Thoracic aorta (tissue), 2 donors: ENCODE data around the gene SDHD. TPM values are rescaled to one million over a fixed set of nuclear protein-coding genes. Genes with fewer than 3 reads are reported as not detected.

Source experiments
- ATAC-seq: fragments of 150-250 bp; one replicate; pipeline ENCODE4 v1.8.0; 2017; ENCODE audit warnings: low read depth; ENCODE audit not compliant: insufficient number of reproducible peaks, low FRiP score
- DNase-seq: peaks from one replicate; pipeline ENCODE4 v3.0.0-alpha.2; 2020; ENCODE audit warnings: low spot score
- H3K27ac ChIP-seq, 2 donors: fragments of 200-600 bp; sonication (generic); 1 replicate in 1 of 2; 2 replicates in 1 of 2; pipeline ENCODE4 v1.5.1; 2016; ENCODE audit warnings: mild to moderate bottlenecking in 2 of 2, moderate library complexity in 2 of 2
- H3K27me3 ChIP-seq: fragments of 200-600 bp; sonication (generic); replicated peaks from 2 replicates; pipeline ENCODE4 v1.6.0; 2016; ENCODE audit warnings: mild to moderate bottlenecking; ENCODE audit not compliant: insufficient read depth
- H3K36me3 ChIP-seq: fragments of 200-600 bp; sonication (generic); one replicate; pipeline ENCODE4 v1.5.1; 2016
- H3K4me1 ChIP-seq, 2 donors: fragments of 200-600 bp; sonication (generic); 1 replicate in 1 of 2; 2 replicates in 1 of 2; pipeline versions ENCODE4 v1.5.1 to v1.6.0; 2016; ENCODE audit warnings: low read depth in 2 of 2, mild to moderate bottlenecking in 1 of 2; ENCODE audit not compliant: control insufficient read depth in 1 of 2
- H3K4me3 ChIP-seq: fragments of 200-600 bp; sonication (generic); 2 replicates; pipeline ENCODE4 v1.5.1; 2016; ENCODE audit warnings: mild to moderate bottlenecking
- H3K9me3 ChIP-seq: fragments of 200-600 bp; sonication (generic); 2 replicates; pipeline ENCODE4 v1.5.1; 2016
- total RNA-seq, 2 donors: library from RNA; depleted of rRNA; stranded (reverse); fragments of >200 nt; gene quantifications; one replicate each; pipeline versions ENCODE4 v1.1.0 to v1.2.3, GENCODE V29; 2016
- TF ChIP-seq, protein P1 (sequence below): fragments of 200-600 bp; sonication (generic); IDR thresholded peaks from one replicate; pipeline ENCODE4 v1.5.1; 2019; ENCODE audit warnings: antibody characterized with exemption

The SDHD gene
- total RNA-seq, 2 donors from 2014 or later, result 41.8 to 96.4 TPM

- H3K4me1 ChIP-seq, result no peaks in the 10 kb centered on the region
- H3K9me3 ChIP-seq, result no peaks in the 10 kb centered on the region
- ATAC-seq (no peak), DNase-seq (no peak)
- TF ChIP-seq, protein P1, sequence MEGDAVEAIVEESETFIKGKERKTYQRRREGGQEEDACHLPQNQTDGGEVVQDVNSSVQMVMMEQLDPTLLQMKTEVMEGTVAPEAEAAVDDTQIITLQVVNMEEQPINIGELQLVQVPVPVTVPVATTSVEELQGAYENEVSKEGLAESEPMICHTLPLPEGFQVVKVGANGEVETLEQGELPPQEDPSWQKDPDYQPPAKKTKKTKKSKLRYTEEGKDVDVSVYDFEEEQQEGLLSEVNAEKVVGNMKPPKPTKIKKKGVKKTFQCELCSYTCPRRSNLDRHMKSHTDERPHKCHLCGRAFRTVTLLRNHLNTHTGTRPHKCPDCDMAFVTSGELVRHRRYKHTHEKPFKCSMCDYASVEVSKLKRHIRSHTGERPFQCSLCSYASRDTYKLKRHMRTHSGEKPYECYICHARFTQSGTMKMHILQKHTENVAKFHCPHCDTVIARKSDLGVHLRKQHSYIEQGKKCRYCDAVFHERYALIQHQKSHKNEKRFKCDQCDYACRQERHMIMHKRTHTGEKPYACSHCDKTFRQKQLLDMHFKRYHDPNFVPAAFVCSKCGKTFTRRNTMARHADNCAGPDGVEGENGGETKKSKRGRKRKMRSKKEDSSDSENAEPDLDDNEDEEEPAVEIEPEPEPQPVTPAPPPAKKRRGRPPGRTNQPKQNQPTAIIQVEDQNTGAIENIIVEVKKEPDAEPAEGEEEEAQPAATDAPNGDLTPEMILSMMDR, result no peak
- H3K27me3 ChIP-seq, result no peaks in the 10 kb centered on the region
- H3K4me3 ChIP-seq, result no peak overlapping the region
- H3K36me3 ChIP-seq, result peaks cover 13% of the 10 kb centered on the region
- H3K27ac ChIP-seq, result no peak overlapping the region
These were observed 9.5 kb downstream of the SDHD start for GRCh38 chr11:112096194-112096593.

DNA sequence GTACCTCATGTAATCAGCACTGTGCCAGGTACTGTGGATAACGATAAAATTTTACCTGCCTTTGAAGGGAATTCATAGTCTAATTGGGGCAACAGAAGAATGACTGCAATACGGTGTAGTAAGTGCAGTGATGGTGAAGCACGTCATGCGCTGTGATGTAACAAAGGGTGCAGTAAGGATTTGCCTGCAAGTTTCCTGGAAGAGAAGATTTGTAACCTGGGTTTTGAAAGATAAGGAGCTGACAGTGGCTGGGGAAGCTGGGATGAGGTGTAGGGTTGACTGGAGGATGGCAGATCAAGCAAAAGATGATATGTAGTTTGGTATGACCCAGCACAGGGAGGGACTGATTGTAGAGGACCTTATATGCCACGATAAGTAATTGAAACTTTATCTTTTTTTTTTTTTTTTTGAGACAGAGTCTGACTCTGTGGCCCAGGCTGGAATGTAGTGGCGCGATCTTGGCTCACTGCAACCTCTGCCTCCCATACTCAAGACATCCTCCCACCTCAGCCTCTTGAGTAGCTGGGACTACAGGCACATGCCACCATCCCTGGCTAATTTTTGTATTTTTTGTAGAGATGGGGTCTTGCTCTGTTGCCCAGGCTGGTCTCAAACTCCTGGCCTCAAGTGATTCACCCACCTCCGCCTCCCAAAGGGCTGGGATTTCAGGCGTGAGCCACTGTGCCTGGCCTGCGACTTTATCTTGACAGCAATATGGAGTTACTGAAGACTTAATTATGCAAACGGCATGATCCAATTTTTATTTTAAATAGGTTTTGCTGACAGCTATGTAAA, 11.3 kb downstream of the SDHD start:
- Histone ChIP-seq H3K4me3 (no peak overlapping the region), H3K4me1 (no peaks in the 10 kb centered on the region), H3K9me3 (no peaks in the 10 kb centered on the region), H3K27ac (no peak overlapping the region), H3K27me3 (no peaks in the 10 kb centered on the region), H3K36me3 (peaks cover 7% of the 10 kb centered on the region)
- TF ChIP-seq, protein P1, result no peak
- no peak for ATAC-seq
- no peak for DNase-seq

- no peak overlapping the region for H3K27ac ChIP-seq
- ATAC-seq (no peak), DNase-seq (no peak)
- H3K9me3 ChIP-seq, result no peaks in the 10 kb centered on the region
- no peaks in the 10 kb centered on the region for H3K4me1 ChIP-seq
- no peaks in the 10 kb centered on the region for H3K27me3 ChIP-seq
- H3K4me3 ChIP-seq, result no peak overlapping the region
- TF ChIP-seq, protein P1, result no peak
- H3K36me3 ChIP-seq, result peaks cover 4% of the 10 kb centered on the region
These were observed 13.8 kb downstream of the SDHD start for GRCh38 chr11:112100462-112100861.

GRCh38 chr11:112103446-112103845, 16.8 kb downstream of the SDHD start:
- no peak for DNase-seq
- no peak for ATAC-seq
- TF ChIP-seq, protein P1, result no peak

GRCh38 chr11:112106070-112106469, 19.4 kb downstream of the SDHD start:
- Histone ChIP-seq H3K4me3 (no peak overlapping the region), H3K4me1 (no peaks in the 10 kb centered on the region), H3K36me3 (no peaks in the 10 kb centered on the region), H3K9me3 (no peaks in the 10 kb centered on the region), H3K27ac (no peak overlapping the region), H3K27me3 (no peaks in the 10 kb centered on the region)
- DNase-seq (no peak), ATAC-seq (no peak)
- TF ChIP-seq, protein P1, result no peak

More at GRCh38 chr11:112103446-112103845, 16.8 kb downstream of the SDHD start:
- H3K4me3 ChIP-seq, result no peak overlapping the region
- no peaks in the 10 kb centered on the region for H3K4me1 ChIP-seq
- H3K9me3 ChIP-seq, result no peaks in the 10 kb centered on the region
- H3K36me3 ChIP-seq, result no peaks in the 10 kb centered on the region
- no peak overlapping the region for H3K27ac ChIP-seq
- no peaks in the 10 kb centered on the region for H3K27me3 ChIP-seq
